Measurements from ENCODE around the gene RPL41.
"Not testable (repeated sequence)": the region's sequence is repeated elsewhere in the genome, so short reads cannot be mapped to it uniquely, and the experiment has no call there.

The RPL41 gene

DNA sequence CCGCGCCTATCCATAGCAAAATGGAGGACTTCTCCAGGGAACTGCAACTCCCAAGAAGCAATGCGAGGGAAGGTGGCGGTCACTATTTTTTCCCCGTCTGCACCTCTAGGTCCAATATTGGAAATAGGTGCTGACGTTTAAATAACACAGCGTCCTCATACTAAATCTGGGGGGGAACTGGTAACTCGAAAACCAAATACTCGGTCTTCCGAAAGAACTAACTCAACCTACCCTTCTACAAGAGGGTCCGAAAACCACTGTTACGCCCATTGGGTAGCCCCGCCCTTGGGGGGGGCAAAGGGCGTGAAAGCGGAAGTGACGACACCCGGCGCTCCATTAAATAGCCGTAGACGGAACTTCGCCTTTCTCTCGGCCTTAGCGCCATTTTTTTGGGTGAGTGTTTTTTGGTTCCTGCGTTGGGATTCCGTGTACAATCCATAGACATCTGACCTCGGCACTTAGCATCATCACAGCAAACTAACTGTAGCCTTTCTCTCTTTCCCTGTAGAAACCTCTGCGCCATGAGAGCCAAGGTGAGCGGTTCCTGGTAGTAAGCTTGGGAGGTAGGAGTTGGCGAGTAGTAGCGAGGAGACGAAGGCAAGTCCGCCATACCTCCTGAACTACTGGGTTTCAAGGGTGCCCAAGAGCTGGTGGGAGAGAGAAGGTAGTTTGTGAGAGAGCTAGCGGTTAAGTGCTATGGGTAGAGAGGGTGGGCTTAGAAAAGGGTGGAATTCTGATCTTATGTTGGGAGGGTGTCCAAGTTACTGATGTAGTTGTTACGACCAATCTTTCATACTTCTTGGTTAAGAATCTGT lies at the start of gene RPL41:
TSS of gene RPL41 (plus strand) at position 367 of the 815 bp plus-strand sequence.
- peak; percentile 81 to 89 for DNase-seq (ENCODE audit: extremely low read depth in 1 of 2, low read depth in 1 of 2)

DNA sequence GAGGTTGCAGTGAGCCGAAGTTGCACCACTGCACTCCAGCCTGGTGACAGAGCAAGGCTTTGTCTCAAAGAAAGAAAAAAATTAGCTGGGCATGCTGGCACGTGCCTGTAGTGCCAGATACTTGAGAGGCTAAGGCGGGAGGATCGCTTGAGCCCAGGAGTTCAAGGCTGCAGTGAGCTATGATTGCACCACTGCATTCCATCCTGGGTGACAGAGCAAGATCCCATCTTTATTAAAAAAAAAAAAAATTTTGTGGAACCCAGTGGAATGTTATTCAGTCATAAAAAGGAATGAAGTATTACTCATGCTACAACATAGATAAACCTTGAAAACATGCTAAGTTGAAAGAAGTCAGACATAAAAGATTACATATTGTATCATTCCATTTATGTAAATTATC lies 44.8 kb upstream of the RPL41 start:
- no peak for DNase-seq (ENCODE audit: extremely low read depth in 1 of 2, low read depth in 1 of 2)

DNA sequence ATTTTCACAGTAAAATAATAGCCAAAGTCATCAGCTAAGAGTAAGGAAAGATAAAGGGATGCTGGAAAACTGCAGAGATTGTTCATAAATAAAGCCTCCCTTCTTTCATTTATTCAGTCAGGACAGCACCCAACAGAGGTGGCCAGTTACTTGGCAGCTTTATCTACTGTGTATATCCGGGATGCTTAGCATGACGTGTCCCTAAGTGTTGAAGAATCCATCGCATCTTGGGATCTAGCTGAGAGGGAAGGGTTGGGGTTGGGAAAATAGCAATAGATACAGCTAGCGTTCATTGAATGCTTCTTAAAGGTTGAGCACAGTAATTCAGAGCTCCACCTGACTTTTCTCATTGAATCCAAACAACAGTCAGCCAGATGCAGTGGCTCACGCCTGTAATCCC lies 42.0 kb upstream of the RPL41 start:
- DNase-seq (ENCODE audit: extremely low read depth in 1 of 2, low read depth in 1 of 2): no peak

DNA sequence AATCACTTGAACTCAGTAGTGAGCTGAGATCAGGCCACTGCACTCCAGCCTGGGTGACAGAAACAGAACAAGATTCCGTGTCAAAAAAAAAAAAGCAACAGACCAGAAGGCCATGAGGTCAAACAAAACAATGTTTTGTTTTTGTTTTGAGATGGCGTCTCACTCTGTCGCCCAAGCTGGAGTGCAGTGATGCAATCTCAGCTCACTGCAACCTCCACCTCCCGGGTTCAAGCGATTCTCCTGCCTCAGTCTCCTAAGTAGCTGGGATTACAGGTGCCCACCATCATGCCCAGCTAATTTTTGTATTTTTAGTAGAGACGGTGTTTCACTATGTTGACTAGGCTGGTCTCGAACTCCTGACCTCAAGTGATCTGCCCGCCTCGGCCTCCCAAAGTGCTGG lies 38.5 kb upstream of the RPL41 start:
- not testable (repeated sequence) for DNase-seq (ENCODE audit: extremely low read depth in 1 of 2, low read depth in 1 of 2)

DNA sequence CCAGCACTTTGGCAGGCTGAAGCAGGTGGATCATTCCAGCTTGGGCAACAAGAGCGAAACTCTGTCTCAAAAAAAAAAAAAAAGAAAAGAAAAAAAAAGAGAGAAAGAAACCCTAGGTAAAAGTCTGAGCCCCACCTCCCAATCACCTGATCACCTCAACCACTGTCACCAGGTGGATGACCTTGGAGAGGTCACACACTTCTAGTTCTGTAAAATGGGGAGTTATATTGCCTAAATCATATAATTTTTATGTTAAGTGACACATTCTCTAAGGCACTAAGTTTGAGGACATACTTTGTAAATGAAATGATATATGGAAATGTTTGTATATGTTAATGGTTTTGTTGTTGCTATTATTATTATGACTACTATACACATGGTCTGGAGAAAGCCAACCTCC lies 38.0 kb upstream of the RPL41 start:
- DNase-seq (ENCODE audit: extremely low read depth in 1 of 2, low read depth in 1 of 2): no peak

DNA sequence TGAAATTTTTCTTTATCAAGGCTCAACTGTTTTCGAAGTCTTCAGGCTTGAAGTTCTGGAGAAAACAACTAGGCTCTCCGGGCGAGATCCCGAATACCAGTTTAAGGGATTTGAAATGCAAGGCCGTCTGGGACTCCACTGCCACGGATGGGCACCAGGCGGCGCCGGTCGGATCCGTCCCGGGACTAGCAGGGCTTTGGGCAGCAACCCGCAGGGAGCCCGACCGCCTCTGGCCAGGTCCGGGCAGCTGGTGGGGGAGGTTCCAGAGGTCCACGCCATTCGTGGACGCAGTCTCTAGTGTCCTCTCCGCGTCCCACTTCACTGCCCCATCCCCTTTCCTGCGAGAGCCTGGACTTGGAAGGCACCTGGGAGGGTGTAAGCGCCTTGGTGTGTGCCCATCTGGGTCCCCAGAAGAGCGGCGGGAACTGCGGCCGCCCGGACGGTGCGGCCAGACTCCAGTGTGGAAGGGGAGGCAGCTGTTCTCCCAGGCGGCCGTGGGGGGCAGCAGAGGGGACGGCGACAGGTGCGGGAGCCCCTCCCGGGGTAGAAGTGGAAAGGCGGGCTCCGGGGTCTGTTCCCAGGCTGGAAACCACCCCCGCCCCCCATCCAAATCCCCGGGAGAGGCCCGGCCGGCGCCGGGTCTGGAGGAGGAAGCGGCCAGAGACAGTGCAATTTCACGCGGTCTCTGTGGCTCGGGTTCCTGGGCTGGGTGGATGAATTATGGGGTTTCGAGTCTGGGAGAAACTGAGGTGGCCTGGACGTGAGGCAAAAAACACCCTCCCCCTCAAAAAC lies 37.3 kb upstream of the RPL41 start:
- peak in 1 of 2 donors; percentile 38 for DNase-seq (ENCODE audit: extremely low read depth in 1 of 2, low read depth in 1 of 2)

DNA sequence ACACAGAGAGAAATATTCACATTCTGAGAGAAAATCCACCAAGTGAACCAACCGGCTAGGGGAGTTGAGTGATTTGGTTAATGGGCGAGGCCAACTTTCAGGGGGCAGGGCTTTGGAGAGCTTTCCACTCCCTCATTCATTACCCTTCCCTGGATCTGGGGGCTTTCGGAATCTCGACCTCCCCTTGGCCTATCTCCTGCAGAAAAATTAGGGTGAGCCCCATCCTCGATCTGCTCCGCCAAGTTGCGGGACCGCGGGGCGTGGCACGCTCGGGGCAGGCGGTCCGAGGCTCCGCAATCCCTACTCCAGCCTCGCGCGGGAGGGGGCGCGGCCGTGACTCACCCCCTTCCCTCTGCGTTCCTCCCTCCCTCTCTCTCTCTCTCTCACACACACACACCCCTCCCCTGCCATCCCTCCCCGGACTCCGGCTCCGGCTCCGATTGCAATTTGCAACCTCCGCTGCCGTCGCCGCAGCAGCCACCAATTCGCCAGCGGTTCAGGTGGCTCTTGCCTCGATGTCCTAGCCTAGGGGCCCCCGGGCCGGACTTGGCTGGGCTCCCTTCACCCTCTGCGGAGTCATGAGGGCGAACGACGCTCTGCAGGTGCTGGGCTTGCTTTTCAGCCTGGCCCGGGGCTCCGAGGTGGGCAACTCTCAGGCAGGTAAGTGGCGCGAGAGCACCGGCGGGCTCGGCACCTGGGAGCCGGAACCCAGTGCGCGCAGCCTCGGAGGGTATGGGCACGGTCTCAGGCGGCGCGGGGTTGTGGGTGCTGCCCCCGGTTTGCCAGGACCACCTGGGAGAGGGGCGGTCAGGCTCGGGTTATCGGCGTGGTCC lies 36.5 kb upstream of the RPL41 start, which contains the start of gene ERBB3:
TSS of gene ERBB3 (plus strand) at position 443 of the 833 bp plus-strand sequence. CDS start at position 579, 136 bp downstream.
- DNase-seq (ENCODE audit: extremely low read depth in 1 of 2, low read depth in 1 of 2): peak; percentile 28 to 44

DNA sequence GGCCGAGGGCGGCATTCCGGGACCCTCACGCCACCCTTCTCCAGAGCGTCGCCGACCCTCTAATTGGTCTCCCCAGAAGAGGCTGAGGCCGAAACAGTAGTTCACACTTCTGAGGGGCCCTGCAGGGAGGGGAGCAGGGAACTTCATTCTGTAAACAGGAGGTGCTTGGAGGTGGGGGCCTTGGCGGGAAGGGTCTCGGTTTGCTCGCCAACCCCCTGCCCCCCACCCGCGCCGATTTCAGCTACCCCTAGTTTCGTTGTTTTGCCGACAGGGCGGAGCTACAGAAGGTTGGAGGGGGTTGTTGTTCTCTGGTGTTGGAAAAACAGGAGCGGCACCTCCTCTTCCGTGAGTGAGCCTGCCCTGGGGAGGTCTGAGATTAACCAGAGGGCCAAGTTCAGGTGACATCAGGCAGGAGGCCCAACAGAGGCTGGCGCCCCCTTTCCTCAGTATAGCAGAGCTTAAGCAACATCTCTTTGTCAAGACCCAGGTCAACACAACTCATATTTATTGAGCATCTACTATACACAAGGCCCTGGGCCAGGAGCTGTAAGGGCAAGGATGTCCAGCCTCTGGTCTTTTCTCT lies 35.8 kb upstream of the RPL41 start:
- no peak for DNase-seq (ENCODE audit: extremely low read depth in 1 of 2, low read depth in 1 of 2)

DNA sequence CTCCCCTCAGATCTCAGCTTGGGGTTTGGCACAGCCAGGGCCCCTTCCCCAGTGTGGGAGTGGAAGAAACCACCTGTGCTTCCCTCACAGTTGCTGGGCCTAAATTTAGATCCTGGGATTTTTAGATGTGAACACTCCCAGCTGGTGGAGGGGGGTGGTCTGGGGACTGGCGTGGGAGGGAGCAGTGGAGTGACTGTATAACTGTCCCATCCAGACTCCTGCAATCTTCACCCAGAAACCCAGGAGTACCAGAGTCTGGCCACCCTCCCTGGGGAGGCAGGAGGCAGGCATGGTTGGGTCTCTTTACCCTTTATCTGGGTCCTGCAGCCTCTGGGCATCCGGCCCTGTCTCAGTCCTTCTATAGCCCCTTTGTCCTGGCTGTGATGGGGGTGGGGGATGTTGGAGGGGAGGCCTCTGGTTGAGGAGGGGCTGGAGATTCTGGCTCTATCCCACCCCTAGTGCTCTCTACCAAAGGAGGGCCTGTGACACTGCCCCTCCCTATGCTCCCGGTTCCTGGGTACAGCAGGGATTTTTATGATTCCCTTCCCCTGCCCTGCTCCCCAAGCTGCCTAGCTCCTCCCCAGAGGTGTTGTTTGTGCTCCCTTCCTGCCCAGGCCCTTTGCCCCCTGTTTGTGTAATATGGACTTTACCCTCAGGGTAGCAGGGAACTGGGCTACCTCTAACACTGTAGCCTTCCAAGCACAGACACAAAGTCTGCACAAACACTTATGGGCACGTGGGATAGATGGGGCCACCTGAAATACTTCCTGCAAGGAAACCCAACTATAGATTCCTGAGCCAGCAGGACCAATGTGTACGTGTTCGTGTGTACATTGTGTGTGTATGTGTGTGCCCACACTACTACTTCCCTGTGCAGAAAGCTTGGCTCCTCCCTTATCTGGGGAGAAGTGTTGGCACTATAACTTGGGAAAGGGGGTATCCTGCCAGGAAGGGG lies 34.8 kb upstream of the RPL41 start:
- DNase-seq (ENCODE audit: extremely low read depth in 1 of 2, low read depth in 1 of 2): no peak

DNA sequence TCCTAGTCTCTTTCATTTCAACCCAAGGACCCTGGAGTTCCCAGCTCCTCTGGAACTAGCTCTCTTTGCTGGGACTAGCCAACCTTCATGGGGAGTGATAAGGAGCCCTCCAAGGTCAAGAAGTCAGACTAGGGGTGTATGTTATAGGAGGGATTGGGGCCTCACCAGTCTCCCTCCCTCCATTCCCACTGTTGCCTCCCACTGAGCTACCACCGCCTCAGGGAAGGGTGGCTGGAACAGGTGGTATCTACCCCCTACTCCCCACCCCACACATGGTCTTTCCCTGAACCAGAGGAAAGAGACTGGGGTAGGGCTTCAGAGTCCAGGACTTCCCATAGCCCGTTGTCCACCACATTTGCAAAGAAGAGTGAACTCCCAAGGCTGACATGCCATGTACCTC lies 34.1 kb upstream of the RPL41 start:
- no peak for DNase-seq (ENCODE audit: extremely low read depth in 1 of 2, low read depth in 1 of 2)

DNA sequence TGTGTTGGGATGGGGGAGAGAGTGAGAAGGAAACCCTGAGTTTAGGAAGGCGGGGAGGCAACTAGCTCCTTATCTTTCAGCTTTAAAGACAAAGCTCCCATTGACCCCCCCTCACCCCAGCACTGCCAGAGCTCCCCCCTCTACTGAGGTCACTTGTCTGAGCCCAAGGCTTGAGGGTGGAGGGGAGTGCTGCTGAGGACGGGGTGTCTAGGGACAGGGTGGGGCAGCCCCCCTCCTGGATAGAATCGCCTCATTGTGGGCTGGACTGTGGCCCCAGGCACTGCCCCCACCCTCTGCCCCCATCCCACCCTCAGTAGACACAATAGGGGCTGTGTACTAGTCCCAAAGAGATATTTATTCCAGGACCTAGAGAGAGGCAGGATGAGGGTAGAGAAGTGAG lies 33.5 kb upstream of the RPL41 start:
- DNase-seq (ENCODE audit: extremely low read depth in 1 of 2, low read depth in 1 of 2): no peak

DNA sequence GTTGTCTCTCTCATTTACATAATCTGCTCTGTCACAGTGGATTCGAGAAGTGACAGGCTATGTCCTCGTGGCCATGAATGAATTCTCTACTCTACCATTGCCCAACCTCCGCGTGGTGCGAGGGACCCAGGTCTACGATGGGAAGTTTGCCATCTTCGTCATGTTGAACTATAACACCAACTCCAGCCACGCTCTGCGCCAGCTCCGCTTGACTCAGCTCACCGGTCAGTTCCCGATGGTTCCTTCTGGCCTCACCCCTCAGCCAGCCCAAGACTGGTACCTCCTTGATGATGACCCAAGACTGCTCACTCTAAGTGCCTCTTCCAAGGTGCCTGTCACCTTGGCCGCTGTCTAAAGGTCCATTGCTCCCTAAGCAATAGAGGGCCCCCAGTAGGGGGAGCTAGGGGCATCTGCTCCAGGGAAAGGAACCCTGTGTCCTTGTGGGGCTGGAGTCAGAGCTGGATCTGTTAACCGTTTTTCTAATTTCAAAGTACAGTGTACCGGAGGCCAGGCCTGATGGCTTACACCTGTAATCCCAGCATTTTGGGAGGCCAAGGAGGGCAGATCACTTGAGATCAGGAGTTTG lies 31.4 kb upstream of the RPL41 start:
- no peak for DNase-seq (ENCODE audit: extremely low read depth in 1 of 2, low read depth in 1 of 2)

DNA sequence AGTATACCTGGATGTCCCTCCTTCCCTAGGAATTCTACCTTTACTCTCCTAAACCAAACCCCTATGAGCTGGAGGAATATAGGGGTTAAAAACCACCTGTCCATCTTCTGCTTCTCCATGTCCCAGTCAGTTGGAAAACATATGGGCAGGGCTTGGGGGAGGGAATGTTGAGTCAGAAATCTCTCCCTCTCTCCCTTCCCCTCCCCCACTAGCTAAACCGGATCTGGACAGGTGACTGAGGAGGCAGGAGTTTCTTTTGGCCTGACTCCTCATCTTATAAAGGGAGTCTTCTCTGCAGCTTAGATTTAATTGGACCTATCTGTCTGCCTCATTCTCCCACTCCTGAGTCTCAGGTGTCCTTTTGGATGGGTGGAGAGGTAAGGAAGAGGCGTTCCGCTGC lies 30.3 kb upstream of the RPL41 start:
- no peak for DNase-seq (ENCODE audit: extremely low read depth in 1 of 2, low read depth in 1 of 2)

DNA sequence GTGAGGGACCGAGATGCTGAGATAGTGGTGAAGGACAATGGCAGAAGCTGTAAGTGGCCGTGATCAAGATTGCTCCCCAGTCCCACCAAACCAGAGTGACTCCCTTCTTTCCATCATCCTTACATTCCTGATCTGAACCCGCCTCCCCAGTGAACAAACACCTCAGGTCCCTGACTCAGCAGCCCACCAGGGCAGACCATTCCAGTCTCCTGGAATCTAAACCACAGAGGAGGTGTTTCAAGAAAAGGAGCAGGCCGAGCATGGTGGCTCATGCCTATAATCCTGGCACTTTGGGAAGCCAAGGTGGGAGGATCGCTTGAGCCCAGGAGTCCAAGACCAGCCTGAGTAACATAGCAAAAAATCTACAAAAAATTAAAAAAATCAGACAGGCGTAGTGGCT lies 29.8 kb upstream of the RPL41 start:
- DNase-seq (ENCODE audit: extremely low read depth in 1 of 2, low read depth in 1 of 2): no peak

DNA sequence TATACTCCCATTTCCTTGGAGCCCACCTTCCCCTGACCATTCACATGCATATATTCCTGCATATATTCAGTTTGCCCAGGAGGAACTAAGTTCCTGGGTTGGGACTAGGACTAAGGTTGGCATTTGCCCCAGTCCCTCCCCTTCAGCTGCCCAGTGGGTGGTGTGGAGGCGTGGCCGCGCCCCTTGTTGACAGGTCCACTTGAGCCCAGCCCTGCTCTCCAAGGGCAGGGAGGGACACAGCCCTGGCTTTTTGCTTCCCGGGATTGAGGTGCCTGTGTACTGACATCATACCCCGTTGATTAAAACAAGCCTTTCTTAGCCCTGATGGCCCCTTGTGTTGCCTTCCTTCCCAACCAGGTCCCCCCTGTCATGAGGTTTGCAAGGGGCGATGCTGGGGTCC lies 29.2 kb upstream of the RPL41 start:
- no peak for DNase-seq (ENCODE audit: extremely low read depth in 1 of 2, low read depth in 1 of 2)

DNA sequence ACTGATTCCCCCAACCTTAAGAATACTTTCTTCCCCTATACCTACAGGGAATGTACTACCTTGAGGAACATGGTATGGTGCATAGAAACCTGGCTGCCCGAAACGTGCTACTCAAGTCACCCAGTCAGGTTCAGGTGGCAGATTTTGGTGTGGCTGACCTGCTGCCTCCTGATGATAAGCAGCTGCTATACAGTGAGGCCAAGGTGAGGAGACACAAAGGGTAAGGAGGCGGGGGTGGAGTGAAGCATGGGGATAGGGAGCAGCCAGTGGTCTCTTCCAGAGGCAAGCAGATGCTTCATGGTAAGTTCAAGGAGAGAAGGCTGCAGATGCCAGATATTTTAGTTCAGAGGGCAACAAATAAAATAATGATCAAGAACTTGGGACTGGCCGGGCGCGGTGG lies 18.7 kb upstream of the RPL41 start:
- no peak for DNase-seq (ENCODE audit: extremely low read depth in 1 of 2, low read depth in 1 of 2)

DNA sequence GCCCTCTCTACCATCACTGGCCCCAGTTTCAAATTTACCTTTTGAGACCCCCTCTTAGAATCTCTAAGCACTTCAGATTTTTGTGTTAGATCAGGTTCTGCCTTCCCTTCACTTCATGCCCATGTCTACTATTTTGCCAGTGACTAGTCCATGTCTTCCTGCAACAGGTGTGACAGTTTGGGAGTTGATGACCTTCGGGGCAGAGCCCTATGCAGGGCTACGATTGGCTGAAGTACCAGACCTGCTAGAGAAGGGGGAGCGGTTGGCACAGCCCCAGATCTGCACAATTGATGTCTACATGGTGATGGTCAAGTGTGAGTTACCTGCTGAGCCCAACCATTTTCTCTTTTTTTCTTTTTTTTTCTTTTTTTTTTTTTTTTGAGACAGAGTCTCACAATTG lies 17.8 kb upstream of the RPL41 start:
- no peak for DNase-seq (ENCODE audit: extremely low read depth in 1 of 2, low read depth in 1 of 2)

DNA sequence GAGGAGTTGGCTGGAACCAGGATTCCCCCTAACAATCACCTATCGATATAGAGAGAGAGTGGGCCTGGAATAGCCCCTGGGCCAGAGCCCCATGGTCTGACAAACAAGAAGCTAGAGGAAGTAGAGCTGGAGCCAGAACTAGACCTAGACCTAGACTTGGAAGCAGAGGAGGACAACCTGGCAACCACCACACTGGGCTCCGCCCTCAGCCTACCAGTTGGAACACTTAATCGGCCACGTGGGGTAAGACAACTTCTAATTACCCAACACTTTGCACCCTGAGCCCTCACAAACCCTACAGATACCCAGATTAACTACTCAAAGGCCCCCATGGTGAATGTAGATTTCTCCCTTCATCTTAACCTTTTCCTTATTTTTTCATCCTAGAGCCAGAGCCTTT lies 16.6 kb upstream of the RPL41 start:
- no peak for DNase-seq (ENCODE audit: extremely low read depth in 1 of 2, low read depth in 1 of 2)

DNA sequence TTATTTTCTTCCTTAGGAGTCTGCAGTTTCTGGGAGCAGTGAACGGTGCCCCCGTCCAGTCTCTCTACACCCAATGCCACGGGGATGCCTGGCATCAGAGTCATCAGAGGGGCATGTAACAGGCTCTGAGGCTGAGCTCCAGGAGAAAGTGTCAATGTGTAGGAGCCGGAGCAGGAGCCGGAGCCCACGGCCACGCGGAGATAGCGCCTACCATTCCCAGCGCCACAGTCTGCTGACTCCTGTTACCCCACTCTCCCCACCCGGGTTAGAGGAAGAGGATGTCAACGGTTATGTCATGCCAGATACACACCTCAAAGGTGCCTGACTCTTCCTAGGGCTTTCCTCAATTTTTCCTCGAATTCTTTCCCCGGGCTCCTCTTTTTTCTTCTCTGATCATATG lies 15.4 kb upstream of the RPL41 start:
- no peak for DNase-seq (ENCODE audit: extremely low read depth in 1 of 2, low read depth in 1 of 2)

All from activated CD8-positive, alpha-beta memory T cell treated with anti-CD3 and anti-CD28 coated beads for 1 hour (primary cell).